ENCODE data around the gene CHPF.

The CHPF gene

GRCh38 chr2:219531639-219532377 lies 11.8 kb downstream of the CHPF start:
- DNase-seq (ENCODE audit: low read depth in 2 of 2) = no peak

- peak; percentile 67 to 68 for DNase-seq (ENCODE audit: low read depth in 2 of 2)
Observed at GRCh38 chr2:219530048-219530963, 13.3 kb downstream of the CHPF start.

DNA sequence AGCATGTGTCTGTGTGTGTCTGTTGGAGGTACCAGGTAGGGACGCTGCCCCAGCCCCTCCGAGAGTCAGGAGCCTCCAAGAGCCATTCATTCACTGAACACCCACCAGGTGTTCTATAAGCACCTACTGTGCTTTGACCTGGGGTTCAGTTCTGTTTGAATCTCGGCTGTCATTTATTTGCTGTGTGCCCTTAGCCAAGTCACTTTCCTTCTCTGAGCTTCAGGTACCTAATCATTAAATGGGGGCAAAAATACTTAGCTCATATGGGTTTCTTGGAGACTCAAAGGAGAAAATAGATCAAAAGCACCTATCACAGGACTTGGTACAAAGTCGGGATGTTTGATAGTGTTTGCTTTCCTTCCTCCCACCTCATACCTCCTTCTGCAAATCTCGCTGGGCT lies 16.1 kb downstream of the CHPF start:
- DNase-seq (ENCODE audit: low read depth in 2 of 2) = no peak

DNA sequence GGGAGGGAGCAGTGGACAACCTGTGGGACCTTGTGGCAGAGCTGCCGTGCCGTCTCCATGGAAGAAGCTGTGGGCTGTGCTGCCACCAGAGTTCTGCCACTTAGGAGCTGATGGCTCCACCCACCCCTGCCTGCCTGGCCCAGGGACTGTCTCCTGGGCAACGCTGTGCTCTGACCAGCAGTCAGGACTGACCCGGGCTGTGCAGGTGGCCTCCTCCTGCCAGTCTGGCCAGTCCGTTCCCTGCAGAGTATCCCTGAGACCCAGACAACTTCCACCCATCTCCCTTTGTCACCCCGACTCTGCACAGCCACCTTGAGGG lies 16.6 kb downstream of the CHPF start:
- DNase-seq (ENCODE audit: low read depth in 2 of 2) = no peak

DNA sequence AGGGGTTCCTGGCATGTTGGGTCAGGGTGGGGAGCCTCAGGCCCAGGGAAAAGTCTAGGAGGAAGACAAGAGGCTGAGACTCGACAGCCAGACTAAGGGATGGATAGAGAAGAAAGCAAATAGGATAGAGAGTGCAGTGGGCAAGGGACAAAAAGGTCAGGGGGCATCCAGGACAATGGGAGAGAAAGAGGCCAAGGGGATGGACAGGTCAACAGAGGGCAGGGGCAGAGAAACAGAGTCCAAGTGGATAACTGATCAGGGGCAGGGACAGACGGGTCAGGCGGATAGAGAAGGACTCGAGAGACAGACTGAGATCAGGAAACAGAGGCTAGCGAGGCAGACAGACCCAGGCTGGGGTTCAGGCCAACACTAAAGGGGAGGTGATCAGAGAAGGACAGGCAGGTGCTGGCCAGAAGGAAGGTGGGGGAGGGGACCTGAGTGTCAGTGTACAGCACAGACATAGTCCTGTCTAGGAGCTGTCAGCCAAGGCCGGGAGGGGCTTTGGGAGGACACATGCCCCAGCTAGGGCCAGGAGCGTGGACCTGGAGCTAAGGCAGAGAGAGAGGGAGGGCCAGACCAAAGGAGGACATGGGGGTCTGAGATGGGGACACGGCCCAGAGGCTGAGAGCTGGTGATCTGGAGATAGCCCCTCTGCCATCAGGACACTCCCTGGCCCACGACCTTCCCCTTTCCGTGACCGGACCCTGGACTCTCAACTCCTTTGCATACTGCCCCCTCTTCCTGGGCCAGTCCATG lies 17.1 kb downstream of the CHPF start:
- no peak for DNase-seq (ENCODE audit: low read depth in 2 of 2)

- no peak for DNase-seq (ENCODE audit: low read depth in 2 of 2)
Observed at GRCh38 chr2:219525533-219526232, 17.9 kb downstream of the CHPF start.

DNA sequence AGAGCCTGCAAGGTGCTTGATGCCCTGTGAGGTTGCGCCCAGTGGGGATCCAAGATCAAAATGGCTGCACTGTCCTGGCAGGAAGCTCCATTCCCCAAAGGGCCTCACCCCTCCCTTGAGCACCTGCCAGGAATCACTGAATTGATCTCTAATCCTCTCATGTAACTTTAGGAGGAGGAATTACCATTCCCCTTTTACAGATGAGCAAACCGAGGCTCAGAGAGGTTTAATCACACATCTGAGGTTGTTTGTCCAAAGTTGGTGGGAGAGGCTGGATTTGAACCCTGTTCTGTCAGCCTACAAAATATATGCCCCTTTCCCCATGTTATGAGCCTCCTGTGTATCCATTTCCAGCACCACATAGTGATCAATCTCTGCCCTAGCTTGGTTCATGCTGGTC lies 18.8 kb downstream of the CHPF start:
- DNase-seq (ENCODE audit: low read depth in 2 of 2) = no peak

GRCh38 chr2:219523031-219523671 lies 20.5 kb downstream of the CHPF start:
- no peak for DNase-seq (ENCODE audit: low read depth in 2 of 2)

DNA sequence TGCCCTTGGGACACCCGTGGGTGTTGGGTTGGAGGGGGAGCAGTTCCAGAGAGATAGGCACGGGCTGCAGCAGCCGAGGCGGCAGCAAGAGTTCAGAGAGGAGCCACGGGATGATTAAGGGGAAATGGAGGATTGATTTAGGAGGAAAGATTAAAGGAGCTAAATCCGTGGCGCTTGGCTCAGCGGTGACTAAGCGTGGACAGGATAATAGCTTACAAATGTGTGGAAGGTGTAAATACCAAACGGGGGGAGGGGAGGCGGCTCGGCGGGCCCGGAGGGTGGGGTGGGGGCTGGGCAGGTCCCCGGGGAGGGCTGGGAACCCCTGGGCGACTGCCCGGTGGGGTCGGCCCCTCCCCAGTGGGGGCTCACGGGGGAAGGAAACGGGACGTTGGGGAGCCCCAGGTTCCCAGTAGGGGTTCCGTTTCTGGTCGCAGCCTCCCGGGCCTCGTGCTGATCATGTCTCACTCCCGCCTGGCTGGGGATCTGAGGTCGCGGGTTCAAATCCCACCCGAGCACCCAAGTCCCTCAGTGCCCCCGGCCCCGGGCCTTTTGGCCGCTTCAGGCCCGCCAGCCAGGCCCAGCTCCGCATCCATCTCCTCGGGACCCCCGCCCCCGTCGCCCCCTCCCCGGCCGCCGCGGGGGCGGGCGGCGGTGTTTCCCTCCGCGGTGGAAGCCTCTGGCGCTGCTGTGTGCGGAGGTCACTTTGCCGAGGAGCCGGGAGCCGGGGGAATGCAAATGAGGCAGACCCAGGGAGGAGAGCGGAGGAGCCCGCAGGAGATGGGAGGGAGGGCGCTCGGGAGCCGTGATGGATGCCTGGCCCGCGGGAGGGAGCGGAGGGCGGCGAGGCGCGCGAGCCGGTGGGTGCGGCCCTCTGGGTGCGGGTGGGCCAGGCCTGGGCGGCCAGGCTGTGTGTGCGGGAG lies 21.2 kb downstream of the CHPF start:
- no peak for DNase-seq (ENCODE audit: low read depth in 2 of 2)

- DNase-seq (ENCODE audit: low read depth in 2 of 2) = no peak
Observed at GRCh38 chr2:219521066-219521880, 22.3 kb downstream of the CHPF start.

DNA sequence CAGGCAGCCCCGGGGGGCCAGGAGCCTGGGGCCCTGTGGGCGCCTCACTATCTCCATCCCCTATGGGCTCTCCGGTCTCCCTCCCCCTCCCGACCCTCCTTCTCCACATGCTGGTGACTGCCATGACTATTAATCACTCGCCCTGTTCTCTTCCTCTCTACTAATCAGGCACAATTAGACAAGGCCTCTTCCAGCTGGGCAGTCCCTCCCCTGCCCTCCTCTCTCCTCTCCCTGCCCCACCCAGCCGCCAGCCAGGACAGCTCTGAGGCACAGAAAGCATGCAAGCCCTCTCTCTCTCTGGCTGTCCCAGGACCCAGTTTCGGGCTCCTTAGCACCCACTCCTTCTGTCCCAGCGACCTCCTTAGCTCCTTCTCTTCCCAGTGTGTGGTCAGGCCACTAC lies 23.5 kb downstream of the CHPF start:
- DNase-seq (ENCODE audit: low read depth in 2 of 2) = no peak

DNA sequence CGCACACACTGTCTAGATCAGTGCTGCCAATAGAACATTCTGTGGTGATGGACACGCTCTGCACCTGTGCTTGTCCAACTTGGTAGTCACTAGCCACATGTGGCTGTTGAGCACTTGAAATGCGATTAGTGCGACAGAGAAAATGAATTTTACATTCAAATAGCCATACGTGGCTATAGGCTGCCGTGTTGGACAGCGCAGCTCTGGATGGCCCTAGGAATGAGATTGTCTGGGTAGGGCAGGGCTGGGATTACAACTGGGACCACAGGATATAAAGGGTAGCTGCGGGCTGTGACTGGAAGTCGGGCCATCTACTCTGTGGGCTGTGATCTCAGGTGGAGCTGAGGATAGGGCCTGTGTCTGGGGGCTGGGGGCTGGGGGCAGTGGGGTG lies 24.1 kb downstream of the CHPF start:
- no peak for DNase-seq (ENCODE audit: low read depth in 2 of 2)

DNA sequence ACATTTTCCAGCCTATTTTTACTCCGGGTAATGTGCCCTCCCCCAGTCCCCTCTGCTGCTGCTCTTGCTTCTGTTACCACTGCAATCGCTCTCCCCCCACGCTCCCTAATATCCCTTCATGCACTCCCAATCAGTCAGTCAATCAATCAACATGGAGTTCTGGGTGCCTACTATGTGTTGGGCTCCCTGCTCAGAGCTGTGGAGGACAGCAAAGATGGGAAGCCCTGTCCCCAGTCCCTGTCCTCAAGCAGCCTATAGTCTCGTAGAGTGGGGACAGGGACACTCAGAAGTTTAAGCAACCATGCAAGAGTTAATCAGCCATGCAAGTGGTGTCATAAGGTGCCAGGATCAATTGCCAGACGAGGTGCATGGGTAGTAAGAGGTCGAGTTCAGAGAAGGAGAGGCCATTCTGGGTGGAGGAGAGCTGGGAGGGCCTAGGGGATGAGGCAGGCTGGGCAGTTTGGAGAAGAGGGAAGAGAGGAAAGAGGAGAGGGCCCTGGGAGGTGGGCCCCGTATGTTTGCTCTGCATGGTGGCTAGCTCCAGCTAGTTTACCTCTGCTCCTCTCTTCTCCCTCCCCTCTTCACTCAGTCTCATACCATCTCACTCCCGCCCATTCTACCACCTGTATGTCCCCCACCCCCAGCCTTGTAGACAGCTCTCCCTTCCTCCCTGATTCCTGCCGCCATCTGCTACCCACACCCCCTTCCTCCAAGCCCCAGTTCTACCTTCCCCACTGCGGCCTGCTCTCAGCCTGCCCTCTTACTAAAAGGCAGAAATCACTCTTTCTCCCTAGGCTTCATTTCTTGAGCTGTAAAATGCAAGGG lies 25.4 kb downstream of the CHPF start:
- no peak for DNase-seq (ENCODE audit: low read depth in 2 of 2)

GRCh38 chr2:219516888-219517287 lies 26.7 kb downstream of the CHPF start:
- no peak for DNase-seq (ENCODE audit: low read depth in 2 of 2)

DNA sequence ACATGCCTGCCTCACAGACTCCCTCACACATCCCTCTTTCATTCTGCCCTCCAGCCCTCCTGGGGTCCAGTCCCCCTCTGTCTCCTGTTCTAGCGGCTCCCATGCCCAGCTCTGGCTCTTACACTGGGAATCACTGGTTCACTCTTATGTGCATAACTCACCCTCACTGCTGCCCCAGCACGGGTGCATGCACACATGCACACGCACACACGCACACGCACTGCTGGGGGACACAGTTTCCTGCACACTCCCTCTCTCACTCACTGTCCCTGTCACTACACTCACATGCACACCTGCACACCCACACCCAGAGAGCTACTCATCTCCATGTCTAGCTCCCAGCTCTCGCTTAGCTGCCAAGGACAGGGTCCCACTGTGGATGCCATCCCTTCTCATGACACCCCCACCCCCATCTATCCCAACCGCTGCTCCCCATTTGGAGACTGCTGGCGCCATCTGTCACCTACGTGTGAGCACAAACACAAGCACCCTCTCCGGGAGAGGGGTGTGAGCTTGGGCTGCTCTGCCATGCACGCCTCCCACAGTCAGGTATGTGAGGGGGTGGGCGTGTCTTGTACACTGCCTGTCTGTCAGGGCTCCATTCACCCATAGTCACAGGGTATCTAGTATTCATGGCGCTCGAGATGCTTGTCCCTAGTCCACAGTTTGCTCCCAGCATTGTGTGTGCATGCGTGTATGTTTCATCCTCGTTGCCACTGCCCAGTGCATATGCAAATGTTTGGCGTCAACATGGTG lies 27.6 kb downstream of the CHPF start:
- DNase-seq (ENCODE audit: low read depth in 2 of 2) = no peak

- no peak for DNase-seq (ENCODE audit: low read depth in 2 of 2)
Observed at GRCh38 chr2:219514836-219515235, 28.8 kb downstream of the CHPF start.

DNA sequence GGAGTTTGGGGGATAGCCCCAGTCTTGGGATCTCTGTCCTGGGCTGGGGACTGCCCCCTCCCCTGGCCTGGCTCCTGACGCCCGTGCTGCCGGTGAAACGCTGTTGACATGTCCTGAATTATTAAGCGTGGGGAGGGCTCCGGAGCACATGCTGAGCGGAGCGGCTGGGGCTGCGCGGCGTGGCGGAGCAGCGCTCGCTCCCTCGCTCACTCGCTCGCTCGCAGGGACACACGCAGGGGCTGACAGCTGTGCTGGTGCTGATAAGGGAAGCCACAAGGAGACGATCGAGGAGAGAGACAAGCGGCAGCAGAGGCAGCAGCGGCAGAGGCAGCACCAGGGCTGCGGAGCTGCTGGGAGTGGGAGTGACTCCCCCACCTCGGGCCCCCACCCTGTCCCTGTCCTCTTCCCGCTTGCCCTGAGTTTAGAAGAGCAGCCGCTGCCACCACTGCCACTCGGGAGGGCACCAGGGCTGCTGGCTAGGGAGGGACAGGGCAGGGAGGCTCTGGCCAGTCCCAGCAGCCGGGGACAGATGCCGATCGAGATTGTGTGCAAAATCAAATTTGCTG lies 29.3 kb downstream of the CHPF start, which contains the start of gene ASIC4:
ASIC4 (plus strand) TSS at position 287 of the 566 bp plus-strand sequence; CDS start at position 530, 243 bp downstream.
- DNase-seq (ENCODE audit: low read depth in 2 of 2) = no peak

Data from stimulated activated CD8-positive, alpha-beta memory T cell treated with anti-CD3 and anti-CD28 coated beads, Interleukin-15, amount 100 ng/mL, for 48 hours (primary cell).